GM19372 (cell line): Measurements from ENCODE around the gene LPIN1.
A peak's percentile ranks its signal among the peaks of the same experiment; 100 is the strongest.
"Not testable (repeated sequence)": the region's sequence is repeated elsewhere in the genome, so short reads cannot be mapped to it uniquely, and the experiment has no call there.

Experiments
- ATAC-seq: cut with Tn5 transposase; IDR thresholded peaks from one replicate; pipeline ENCODE4 v1.9.1; 2021; ENCODE audit warnings: mild to moderate bottlenecking, low read depth, moderate library complexity; ENCODE audit not compliant: unreplicated experiment

The LPIN1 gene

DNA sequence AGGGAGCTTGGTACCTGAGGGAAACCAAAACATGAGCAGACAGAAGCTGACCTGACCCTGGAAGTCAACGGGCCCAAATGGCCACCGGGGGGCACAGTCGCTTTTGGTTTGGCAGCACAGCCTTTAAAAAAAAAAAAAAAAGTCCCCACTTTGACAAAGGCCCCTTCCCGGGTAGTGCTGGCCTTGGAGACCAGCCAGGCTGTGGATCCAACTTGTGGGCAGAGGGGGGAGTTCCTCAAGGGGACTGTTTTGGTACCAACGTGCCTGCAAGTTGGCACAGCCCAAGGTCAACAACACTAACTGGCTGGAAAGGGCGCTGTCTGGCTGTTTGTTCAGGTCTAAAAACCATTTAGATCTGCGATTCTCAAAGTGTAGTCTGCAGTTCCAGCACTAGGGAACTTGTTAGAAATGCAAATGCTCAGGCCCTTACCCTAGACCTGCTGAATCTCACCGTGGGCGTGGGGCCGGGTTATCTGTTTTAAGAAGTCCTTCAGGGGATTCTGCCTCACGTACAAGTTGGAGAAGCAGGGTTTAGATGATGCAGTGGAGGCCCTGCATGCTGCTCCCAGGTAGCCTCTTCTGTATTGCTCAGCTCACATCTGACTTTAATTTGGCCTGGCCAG, 83.0 kb downstream of the LPIN1 start:
- ATAC-seq = peak; percentile 35

DNA sequence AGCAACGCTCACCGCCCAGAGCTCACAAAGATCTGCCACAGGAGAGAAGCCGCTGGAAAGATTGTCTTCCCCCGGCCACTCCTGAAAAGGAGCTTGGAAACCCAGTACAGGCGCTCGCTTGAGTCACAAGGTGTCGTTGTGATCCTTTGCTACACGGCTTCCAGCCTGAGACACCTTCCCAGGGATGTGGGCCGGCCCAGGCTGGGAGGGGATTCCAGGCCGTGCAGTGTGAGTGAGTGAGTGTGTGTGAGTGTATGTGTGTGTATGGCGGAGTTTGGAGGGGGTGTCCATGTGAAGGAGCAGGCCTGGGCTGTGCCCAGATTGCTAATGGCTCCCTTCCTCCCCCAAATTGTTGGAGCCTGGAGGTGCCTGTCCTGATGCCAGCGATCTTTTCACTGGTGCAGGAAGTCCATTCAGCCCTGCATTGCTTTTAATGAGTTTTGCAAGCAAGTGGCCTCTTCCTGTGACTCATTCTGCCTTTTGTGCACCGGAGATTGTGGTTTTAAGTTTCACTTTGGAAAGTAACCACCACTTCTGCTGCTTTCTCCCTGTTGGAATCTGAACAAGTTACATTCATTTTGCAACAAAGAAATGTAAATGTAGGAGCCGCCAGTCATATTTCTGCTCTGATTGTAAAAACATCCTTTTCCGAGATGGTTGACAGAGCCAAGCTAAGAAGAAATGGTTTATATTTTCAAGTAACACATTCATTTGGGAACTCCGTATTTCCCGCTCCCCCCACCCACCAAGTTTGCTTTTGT, 83.7 kb downstream of the LPIN1 start:
- peak; percentile 68 for ATAC-seq

DNA sequence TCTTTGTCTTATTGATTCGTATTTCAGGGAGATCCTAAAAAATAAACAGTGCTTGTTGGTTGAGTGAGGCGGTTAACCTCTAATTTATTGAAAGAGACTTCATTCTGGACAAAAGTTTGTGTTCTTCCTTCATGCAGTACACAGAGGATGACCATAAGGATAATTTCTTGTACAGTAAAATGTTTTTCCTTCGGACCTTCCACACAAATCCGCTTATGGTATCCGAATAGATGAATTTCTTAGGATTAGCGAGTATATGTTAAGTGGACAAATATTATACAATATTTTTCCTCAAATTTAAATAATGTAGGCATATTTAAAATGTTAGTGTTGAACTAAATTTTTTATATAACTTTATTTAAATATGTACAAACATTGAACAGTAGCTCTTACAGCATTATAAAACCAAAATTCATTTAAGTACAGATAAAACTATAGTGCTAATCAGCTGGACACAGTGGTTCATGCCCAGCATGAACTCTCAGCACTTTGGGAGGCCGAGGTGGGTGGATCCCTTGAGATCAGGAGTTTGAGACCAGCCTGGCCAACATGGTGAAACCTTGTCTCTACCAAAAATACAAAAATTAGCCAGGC, 84.4 kb downstream of the LPIN1 start:
- ATAC-seq = no peak

DNA sequence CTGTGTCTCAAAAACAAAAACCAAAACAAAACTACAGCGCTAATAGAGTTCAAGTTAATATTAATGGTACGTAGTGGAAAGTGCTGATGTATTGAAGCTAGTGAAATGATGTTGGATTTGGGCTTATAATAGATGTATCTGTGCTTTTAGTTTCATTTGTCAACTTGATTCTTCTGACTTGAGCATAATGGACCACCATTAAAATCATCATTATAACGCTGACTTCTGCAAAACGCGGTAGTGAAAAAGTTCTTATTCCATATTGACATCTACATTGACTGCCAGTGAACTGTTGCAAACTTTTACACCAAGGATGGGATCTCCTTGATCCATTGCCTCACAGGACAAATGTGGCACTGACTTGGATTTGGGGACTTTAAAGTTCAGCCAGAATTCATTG, 85.0 kb downstream of the LPIN1 start:
- ATAC-seq = no peak

DNA sequence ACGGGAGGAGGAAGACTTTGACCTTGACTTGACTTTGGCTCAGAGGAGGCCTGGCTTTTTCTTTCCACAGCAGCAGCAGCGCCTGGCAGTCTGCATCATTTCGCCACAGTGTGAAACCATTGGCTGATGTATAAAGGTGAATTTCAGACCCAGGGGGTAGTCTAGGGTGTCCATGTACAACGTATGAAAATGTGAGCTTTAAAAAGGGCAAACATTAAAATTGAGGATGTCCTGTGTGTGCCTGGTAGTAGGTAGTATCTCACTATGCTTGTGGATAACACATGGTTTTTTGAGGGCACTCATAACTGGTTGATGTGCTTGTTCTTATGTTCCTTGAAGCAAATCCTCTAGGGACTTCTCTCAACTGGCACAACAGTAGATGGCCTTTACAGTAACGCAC, 86.1 kb downstream of the LPIN1 start:
- ATAC-seq = no peak

DNA sequence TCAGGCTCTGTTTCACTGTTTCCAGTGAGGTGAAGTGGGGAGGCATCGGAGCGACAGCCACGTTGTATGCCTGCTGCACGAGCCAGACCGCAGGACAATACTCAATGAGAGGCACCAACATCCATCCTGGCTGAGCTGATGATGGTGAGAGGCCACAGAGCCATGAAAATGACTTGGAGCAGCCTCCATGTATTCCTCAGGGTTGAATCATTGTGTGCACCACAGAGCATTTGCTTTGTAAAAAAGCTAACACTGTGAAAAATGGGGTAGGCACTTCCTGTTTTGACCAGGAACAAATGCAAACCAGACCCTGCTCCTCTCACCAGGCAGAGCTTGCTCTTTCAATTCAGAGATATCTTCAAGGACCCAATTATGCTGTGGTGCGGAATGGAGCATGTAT, 87.2 kb downstream of the LPIN1 start:
- no peak for ATAC-seq

DNA sequence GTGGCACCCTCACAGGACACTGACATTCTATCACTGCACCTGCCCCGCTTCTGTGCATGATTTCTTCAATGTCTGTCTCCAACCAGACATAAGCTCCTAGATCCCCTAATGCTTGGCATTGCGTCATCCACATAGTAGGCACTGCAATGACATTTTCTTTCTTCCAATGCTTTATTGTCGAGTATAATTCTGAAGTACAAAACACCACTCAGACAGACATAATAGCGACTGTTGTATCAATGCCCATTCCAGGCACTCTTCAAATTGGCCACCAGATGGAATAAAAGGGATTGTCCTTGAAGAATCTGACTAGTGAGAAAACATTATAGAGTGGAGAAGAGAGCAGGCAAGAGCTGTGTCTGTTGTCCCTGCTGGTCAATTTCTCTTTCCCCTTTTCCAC, 89.0 kb downstream of the LPIN1 start:
- ATAC-seq = no peak

DNA sequence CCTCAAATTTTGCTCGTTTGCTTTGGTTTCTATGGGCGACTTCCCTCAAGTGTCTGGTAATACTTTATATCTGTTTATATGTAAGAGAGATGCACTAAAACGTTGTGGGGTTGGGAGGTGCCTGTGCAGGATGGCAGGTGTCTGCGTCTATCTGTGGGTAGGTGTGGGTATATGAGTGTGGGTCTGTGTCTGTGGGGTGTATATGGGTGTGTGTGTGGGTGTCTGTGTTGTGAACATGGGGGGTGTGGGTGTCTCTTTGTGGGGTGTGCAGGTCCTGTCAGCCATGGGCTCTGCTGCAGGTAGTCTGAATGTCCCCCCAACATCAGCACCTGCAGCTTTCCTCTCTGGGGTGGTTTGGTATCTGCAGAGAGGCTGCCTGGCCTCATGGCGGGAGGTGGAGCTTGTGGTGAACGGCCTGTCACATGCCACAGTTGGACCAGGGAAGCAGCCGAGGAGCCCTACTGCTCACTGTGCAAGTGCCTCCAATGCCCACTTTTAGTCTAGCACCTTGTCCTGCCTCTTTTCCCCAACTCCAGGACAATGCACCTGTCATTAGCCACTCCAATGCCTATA, 90.3 kb downstream of the LPIN1 start:
- no peak for ATAC-seq

DNA sequence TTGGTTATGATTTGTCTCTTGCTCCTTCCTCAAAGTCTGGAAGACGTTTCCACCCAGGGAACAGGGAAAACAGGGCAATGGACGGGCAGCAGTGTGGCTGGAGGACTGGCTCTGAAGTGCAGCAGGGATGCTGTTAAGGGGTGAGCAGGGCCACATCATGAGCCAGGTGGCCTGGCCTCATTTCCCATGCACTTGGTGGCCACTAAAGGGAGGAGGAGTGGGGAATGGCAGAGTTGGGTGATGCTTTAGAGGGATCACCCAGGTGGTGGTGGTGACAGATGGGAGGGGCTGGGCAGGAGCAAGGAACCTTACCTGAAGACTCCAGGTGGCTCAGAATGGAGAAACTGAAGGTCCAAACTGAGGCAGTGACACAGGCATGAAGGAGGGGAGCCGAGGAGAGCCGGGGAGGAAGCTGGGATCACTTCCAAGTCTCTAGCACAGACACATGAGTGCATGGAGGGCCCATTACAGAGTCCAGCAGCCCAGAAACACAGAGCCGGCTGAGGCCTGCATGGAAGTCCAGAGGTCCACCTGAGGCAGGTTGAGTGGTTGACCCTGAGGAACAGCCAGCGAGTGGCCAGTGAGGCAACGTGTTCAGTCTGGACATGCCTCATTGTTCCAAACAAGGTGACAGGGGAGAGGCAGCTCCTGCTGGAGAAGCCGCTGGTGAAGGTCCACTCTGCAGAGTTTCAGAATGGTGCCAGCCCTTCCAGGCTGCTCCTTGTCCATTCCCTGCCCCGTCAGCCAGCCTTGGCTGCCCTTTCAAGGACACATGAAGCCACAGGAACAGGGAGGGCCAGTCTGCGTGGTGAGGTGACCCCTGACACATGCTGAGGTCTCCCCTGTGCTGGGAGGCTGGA, 91.7 kb downstream of the LPIN1 start:
- ATAC-seq = no peak

DNA sequence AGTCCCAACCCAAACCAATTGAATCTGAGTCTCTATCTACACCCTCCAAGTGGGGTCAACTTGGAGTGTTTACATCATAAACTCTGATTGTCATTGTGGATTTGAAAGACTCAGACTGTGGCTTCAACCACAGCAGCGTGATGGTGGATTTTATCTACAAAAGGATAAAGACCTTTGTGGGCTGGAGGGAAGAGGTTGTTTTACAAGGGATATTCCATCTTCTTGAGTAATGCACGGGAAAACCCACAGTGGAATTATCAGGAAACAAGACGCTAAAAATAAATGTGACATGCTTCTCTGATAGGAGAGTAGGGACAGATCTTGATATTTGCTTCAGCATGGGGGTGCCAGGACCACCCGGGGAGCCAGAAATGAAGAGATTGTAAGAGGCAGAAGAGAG, 93.5 kb downstream of the LPIN1 start:
- no peak for ATAC-seq

DNA sequence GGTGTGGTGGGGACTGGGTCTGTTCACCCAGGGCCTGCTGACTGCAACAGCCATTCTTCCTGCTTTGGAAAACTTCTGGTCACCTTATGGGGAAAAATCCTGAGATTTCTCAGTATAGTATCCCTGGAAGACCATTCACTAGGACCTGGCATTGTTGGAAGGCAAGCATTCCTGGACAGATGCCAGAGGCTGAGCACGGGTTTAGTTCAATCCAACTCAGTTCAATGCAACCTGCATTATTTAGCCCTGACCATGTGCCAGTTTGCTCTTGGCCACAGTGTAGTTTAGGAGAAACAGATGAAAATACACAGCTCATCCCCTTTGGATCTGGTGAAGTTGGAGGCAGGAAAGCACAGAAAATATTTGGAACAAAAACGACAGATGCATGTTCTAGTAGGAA, 95.9 kb downstream of the LPIN1 start:
- no peak for ATAC-seq

DNA sequence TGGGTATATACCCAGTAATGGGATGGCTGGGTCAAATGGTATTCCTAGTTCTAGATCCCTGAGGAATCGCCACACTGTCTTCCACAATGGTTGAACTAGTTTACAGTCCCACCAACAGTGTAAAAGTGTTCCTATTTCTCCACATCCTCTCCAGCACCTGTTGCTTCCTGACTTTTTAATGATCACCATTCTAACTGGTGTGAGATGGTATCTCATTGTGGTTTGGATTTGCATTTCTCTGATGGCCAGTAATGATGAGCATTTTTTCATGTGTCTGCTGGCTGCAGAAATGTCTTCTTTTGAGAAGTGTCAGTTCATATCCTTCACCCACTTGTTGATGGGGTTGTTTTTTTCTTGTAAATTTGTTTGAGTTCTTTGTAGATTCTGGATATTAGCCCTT, 98.4 kb downstream of the LPIN1 start:
- not testable (repeated sequence) for ATAC-seq

DNA sequence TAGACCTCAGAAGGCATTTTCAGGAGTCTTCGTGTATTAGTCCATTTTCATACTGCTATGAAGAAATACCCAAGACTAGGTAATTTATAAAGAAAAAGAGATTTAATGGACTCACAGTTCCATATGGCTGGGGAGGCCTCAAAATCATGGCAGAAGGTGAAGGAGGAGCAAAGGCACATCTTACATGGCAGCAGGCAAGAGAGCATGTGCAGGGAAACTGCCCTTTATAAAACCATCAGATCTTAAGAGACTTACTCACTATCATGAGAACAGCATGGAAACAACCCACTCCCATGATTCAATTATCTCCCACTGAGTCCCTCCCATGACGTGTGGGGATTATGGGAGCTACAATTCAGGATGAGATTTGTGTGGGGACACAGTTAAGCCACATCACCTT, 101.5 kb downstream of the LPIN1 start:
- ATAC-seq = not testable (repeated sequence)

DNA sequence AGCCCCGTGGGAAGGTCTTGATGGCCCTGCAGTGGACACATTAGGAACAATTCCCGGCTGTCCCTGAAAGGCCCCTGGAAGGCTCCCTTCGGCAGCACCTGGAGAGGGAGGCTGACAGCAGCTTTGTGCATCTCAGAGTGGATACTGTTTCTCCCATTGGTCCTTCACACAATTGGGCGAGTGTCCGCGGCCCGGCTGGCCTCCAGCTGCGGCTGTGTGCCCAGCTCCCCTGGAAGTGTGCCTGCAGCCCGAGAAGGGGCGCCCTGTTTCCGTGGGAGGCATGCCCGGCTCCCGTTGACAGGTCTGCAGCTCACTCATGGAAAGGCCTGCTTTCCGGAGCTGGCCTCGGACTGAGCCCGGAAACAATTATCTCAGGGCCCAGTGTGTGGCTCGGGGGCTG, 103.7 kb downstream of the LPIN1 start:
- no peak for ATAC-seq

DNA sequence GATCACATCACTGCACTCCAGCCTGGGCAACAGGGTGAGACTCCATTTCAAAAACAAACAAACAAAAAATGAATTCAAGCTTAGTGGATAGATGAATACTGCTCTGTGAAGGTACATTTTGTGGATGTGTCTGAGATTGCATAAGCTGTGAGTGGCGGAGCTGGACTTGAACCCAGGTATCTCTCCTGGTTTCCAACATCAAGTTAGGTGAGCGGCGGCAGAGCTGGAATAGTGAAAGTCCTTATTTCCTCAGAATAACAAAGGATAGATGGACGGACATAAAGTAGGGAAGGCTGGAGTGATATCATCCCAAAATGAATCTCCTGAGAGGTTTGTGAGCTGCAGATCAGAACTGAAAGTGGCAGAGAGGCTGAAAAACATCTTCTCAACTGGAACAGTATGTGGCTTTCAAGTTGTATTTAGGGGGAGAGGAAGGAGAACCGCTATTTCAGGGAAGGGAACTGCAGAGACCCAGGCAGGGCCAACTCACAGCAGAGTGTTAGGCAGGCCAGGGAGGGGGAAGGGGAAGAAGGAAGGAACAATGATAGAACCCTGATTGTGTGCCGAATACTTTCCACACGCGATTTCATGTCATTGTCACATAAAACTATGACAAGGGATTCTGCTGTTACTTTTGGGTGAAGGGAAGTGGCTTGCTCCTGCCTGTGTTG, 106.2 kb downstream of the LPIN1 start:
- no peak for ATAC-seq

DNA sequence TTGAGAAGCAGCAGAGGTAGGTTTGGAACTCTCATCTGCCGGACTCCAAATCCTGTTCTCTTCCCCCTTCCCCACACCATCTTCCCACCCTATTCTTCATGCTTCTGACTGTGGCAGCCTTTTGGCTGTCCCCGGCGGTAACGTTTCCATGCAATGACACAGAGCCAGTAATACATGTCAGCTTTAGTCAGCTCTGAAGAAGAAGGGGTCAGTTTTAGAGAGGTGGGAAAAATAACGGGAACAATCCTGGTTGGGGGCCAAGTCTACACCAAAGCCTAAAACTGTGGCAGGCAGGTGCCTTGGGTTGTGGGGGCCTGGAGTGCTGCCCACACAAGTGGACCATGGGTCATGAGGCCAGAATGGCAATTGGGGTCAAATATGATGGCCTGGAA, 106.8 kb downstream of the LPIN1 start:
- ATAC-seq = no peak

DNA sequence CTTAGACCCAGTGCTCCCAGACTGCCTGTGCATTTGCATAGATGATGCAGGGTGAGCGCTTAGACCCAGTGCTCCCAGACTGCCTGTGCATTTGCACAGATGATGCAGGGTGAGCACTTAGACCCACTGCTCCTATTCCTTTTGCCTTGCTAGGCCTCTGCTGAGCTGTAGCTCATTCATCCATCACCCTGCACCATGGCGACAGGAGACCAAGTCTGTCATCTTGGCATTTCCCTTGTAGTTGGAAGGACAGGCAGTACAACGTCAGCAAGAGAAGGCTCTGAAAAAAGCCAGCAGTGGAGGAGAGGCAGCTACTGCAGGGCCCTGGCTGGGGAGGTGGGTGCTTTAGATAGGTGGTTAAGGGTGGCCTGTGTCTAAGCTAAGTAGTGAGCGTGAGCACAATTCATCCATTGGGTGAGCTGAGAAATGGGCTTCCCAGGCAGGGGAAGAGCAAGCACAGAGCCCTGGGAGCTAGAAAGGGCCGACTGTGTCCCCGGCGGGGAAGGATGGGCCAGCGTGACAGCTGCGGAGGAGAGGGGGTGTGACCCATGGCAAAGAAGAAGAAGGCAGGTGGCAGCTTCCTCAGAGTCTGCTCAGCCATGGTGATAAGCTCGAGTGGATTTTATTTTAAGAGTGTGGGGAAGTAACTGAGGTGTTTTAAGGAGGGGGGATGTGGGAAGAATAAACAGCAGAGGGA, 108.8 kb downstream of the LPIN1 start:
- no peak for ATAC-seq

DNA sequence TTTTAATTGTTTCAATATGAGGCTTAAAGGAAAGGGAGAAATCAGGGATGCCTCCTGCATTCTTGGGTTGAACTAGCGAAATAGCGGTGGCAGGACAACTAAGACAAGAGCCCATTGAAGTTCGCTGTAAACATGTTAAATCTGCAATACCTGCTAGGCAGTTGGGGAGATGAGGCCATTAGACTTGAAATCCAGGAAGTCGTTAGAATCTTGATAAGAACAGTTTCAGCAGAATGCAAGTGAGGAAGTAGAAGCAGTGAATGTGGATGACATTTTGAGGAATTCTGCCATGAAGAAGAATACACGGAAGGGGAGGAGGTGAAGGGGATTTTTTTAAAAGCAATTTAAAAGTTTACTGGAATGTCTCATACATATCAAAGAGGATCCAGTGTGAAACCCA, 109.7 kb downstream of the LPIN1 start:
- no peak for ATAC-seq

DNA sequence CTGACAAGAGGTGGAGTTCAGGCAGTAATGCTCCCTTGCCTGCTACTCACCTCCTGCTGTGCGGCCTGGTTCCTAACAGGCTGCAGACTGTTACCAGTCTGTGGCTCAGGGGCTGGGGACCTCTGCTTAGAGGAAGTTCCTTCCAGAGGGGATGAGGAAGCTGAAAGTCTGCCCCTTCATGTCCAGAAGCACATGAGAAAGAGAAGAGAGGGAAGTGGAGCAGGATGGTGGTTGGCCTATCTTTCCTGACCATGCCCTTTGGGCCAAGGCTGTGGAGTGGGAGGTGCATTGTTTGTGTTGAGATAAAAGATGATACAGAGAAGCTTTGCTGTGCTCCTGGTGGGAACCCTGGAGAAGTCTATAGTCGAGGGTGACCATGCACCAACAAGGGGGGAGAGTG, 112.5 kb downstream of the LPIN1 start:
- no peak for ATAC-seq

DNA sequence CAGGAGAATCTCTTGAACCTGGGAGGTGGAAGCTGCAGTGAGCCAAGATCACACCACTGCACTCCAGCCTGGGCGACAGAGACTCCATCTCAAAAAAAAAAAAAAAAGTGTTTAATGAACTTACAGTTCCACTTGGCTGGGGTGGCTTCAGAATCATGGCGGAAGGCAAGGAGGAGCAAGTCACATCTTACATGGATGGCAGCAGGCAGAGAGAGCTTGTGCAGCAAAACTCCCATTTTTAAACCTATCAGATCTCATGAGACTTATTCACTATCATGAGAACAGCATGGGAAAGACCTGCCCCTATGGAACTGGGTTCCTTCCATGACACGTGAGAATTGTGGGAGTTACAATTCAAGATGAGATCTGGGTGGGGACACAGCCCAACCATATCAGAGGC, 113.5 kb downstream of the LPIN1 start:
- not testable (repeated sequence) for ATAC-seq
